GM23338 (cell line): Measurements from ENCODE around the gene ZBTB5.

Source experiments
- EZH2 ChIP-seq: fragments of 200-600 bp; sonication (generic); IDR thresholded peaks from one replicate; pipeline ENCODE4 v1.8.0; 2017; ENCODE audit warnings: antibody characterized with exemption, mild to moderate bottlenecking, low read depth; ENCODE audit not compliant: unreplicated experiment
- EZH2phosphoT487 ChIP-seq: fragments of 200-600 bp; sonication (generic); IDR thresholded peaks from one replicate; pipeline ENCODE4 v1.8.1; 2018; ENCODE audit warnings: antibody characterized with exemption; ENCODE audit not compliant: unreplicated experiment
- JUNB ChIP-seq: IDR thresholded peaks from one replicate; pipeline ENCODE4 v1.6.1; 2016; ENCODE audit warnings: antibody characterized with exemption; ENCODE audit not compliant: unreplicated experiment
- POLR2AphosphoS5 ChIP-seq: IDR thresholded peaks from 2 replicates; pipeline ENCODE4 v1.6.1; 2016; ENCODE audit warnings: antibody characterized with exemption, low read depth
- TF ChIP-seq, protein P1 (sequence below), 2 experiments: fragments of 200-600 bp in 1 of 2; sonication (generic) in 1 of 2; conservative IDR thresholded peaks; 2 replicates each; pipeline versions ENCODE4 v1.5.1 to v1.6.1; 2016 to 2017; ENCODE audit warnings: antibody characterized with exemption in 2 of 2, low read depth in 2 of 2, mild to moderate bottlenecking in 2 of 2, moderate library complexity in 1 of 2
- TF ChIP-seq, protein P2 (sequence below): IDR thresholded peaks from 2 replicates; pipeline ENCODE4 v1.6.1; 2016; ENCODE audit warnings: antibody characterized with exemption

DNA sequence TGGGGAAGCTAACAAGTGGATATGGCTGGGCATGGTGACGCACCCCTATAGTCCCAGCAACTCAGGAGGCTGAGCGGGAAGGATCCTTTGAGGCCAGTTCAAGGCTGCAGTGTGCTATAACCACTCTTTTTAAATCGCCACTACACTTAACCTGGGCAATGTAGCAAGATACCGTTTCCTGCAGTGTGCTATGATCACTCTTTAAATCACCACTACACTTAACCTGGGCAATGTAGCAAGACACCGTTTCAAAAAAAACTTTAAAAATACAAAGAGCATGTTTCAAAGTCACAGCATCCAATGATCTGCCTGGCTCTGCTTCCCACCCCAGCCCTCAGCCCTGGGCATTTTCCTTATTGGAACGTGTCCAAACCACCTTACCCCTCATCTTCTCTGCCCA lies 28.2 kb downstream of the ZBTB5 start:
- TF ChIP-seq, protein P1, sequence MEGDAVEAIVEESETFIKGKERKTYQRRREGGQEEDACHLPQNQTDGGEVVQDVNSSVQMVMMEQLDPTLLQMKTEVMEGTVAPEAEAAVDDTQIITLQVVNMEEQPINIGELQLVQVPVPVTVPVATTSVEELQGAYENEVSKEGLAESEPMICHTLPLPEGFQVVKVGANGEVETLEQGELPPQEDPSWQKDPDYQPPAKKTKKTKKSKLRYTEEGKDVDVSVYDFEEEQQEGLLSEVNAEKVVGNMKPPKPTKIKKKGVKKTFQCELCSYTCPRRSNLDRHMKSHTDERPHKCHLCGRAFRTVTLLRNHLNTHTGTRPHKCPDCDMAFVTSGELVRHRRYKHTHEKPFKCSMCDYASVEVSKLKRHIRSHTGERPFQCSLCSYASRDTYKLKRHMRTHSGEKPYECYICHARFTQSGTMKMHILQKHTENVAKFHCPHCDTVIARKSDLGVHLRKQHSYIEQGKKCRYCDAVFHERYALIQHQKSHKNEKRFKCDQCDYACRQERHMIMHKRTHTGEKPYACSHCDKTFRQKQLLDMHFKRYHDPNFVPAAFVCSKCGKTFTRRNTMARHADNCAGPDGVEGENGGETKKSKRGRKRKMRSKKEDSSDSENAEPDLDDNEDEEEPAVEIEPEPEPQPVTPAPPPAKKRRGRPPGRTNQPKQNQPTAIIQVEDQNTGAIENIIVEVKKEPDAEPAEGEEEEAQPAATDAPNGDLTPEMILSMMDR (conservative IDR thresholded peaks at IDR 0.05; ENCODE audit: low read depth in 2 of 2) = no peak
- TF ChIP-seq EZH2 (no peak), JUNB (no peak), POLR2AphosphoS5 (no peak), EZH2phosphoT487 (no peak)
- TF ChIP-seq, protein P2, sequence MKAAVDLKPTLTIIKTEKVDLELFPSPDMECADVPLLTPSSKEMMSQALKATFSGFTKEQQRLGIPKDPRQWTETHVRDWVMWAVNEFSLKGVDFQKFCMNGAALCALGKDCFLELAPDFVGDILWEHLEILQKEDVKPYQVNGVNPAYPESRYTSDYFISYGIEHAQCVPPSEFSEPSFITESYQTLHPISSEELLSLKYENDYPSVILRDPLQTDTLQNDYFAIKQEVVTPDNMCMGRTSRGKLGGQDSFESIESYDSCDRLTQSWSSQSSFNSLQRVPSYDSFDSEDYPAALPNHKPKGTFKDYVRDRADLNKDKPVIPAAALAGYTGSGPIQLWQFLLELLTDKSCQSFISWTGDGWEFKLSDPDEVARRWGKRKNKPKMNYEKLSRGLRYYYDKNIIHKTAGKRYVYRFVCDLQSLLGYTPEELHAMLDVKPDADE = no peak
